ENCODE results near the gene PLEKHD1. TPM values are rescaled to one million over a fixed set of nuclear protein-coding genes. Genes with fewer than 3 reads are reported as not detected.

The PLEKHD1 gene
- total and polyA plus RNA-seq, 4 donors, result 0.05 to 0.08 (median 0.06) TPM; not detected in 1

DNA sequence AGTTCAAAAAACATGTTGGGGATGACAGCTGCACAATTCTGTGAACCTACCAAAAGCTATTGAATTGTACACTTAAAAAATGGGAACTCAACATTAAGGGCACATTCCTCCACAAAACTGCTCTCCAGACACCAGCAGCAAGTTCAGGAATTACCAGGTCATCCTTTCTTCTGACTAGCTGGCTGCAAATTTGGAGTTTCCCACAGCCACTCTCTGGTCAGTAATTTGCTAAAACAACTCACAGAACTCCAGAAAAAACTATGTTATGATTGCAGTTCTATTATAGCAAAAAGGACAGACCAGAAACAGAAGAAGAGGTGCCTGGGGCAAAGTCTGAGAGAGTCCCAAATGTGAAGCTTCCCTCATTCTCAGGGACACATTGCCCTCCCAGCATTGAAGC is 20.1 kb upstream of the PLEKHD1 start:
- Histone ChIP-seq H3K9ac (ENCODE audit: low read depth in 1 of 2, low read length in 2 of 2) (no peak overlapping the region), H3K36me3 (ENCODE audit: control insufficient read depth in 4 of 4, insufficient read depth in 3 of 4, low read depth in 1 of 4, low read length in 3 of 4) (peaks cover 0 to 5% (median 3%) of the 10 kb centered on the region in 4 donors), H3K27ac (ENCODE audit: low read depth in 1 of 2, low read length in 2 of 2) (no peak overlapping the region), H3K4me1 (ENCODE audit: control insufficient read depth in 4 of 4, insufficient read depth in 4 of 4, low read length in 3 of 4) (no peaks in the 10 kb centered on the region), H3K9me3 (ENCODE audit: control insufficient read depth in 4 of 4, low read length in 3 of 4) (no peaks in the 10 kb centered on the region), H3K27me3 (ENCODE audit: control insufficient read depth in 4 of 4, insufficient read depth in 4 of 4, low read length in 3 of 4) (no peaks in the 10 kb centered on the region), H3K4me3 (ENCODE audit: low read depth in 1 of 3, low read length in 3 of 3) (no peak overlapping the region)
- no peak for DNase-seq (ENCODE audit: low spot score)
- TF ChIP-seq GABPA (IDR thresholded peaks at IDR 0.05 in 1 of 2, conservative IDR thresholded peaks at IDR 0.05 in 1 of 2), result no peak
- no peak for TF ChIP-seq SP1 (IDR thresholded peaks at IDR 0.05)
- TF ChIP-seq, protein P1, sequence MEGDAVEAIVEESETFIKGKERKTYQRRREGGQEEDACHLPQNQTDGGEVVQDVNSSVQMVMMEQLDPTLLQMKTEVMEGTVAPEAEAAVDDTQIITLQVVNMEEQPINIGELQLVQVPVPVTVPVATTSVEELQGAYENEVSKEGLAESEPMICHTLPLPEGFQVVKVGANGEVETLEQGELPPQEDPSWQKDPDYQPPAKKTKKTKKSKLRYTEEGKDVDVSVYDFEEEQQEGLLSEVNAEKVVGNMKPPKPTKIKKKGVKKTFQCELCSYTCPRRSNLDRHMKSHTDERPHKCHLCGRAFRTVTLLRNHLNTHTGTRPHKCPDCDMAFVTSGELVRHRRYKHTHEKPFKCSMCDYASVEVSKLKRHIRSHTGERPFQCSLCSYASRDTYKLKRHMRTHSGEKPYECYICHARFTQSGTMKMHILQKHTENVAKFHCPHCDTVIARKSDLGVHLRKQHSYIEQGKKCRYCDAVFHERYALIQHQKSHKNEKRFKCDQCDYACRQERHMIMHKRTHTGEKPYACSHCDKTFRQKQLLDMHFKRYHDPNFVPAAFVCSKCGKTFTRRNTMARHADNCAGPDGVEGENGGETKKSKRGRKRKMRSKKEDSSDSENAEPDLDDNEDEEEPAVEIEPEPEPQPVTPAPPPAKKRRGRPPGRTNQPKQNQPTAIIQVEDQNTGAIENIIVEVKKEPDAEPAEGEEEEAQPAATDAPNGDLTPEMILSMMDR (IDR thresholded peaks at IDR 0.05; ENCODE audit: low read depth, low read length, missing input control), result no peak
- TF ChIP-seq, protein P2, sequence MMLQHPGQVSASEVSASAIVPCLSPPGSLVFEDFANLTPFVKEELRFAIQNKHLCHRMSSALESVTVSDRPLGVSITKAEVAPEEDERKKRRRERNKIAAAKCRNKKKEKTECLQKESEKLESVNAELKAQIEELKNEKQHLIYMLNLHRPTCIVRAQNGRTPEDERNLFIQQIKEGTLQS (IDR thresholded peaks at IDR 0.05), result no peak
- TF ChIP-seq, protein P3, sequence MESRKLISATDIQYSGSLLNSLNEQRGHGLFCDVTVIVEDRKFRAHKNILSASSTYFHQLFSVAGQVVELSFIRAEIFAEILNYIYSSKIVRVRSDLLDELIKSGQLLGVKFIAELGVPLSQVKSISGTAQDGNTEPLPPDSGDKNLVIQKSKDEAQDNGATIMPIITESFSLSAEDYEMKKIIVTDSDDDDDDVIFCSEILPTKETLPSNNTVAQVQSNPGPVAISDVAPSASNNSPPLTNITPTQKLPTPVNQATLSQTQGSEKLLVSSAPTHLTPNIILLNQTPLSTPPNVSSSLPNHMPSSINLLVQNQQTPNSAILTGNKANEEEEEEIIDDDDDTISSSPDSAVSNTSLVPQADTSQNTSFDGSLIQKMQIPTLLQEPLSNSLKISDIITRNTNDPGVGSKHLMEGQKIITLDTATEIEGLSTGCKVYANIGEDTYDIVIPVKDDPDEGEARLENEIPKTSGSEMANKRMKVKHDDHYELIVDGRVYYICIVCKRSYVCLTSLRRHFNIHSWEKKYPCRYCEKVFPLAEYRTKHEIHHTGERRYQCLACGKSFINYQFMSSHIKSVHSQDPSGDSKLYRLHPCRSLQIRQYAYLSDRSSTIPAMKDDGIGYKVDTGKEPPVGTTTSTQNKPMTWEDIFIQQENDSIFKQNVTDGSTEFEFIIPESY (IDR thresholded peaks at IDR 0.05), result no peak

DNA sequence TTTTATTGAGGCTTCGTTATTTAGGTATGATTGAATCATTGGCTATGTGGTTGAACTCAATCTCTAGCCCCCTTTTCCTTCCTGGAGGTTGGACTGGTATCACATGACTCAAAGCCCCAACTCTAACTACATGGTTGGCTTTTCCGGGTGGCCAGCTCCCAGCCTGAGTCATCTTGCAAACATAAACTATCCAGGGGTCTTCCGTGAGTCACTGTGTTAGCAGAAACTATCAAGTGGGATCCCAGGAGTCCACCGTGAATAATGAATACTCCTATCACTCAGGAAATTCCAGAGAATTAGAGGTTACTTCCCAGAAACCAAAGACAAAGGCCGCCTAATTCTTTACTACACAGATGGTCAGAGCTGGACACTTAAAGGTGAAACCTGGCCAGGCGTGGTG is 19.7 kb upstream of the PLEKHD1 start:
- H3K4me3 ChIP-seq (ENCODE audit: low read depth in 1 of 3, low read length in 3 of 3), result no peak overlapping the region
- no peaks in the 10 kb centered on the region for H3K27me3 ChIP-seq (ENCODE audit: control insufficient read depth in 4 of 4, insufficient read depth in 4 of 4, low read length in 3 of 4)
- no peak overlapping the region for H3K27ac ChIP-seq (ENCODE audit: low read depth in 1 of 2, low read length in 2 of 2)
- no peak for DNase-seq (ENCODE audit: low spot score)
- no peaks in the 10 kb centered on the region for H3K4me1 ChIP-seq (ENCODE audit: control insufficient read depth in 4 of 4, insufficient read depth in 4 of 4, low read length in 3 of 4)
- 87% methylated on average over 6 of the region's 6 CpGs for WGBS
- peaks cover 0 to 5% (median 3%) of the 10 kb centered on the region in 4 donors for H3K36me3 ChIP-seq (ENCODE audit: control insufficient read depth in 4 of 4, insufficient read depth in 3 of 4, low read depth in 1 of 4, low read length in 3 of 4)
- no peak overlapping the region for H3K9ac ChIP-seq (ENCODE audit: low read depth in 1 of 2, low read length in 2 of 2)
- H3K9me3 ChIP-seq (ENCODE audit: control insufficient read depth in 4 of 4, low read length in 3 of 4), result no peaks in the 10 kb centered on the region
- no peak for TF ChIP-seq RAD21 (IDR thresholded peaks at IDR 0.05)
- TF ChIP-seq, protein P4, sequence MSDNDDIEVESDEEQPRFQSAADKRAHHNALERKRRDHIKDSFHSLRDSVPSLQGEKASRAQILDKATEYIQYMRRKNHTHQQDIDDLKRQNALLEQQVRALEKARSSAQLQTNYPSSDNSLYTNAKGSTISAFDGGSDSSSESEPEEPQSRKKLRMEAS (IDR thresholded peaks at IDR 0.05), result no peak
- no peak for TF ChIP-seq FOXA2 (IDR thresholded peaks at IDR 0.05)
- TF ChIP-seq, protein P1 (IDR thresholded peaks at IDR 0.05; ENCODE audit: low read depth, low read length, missing input control), result no peak
- no peak for TF ChIP-seq HNF4A (conservative IDR thresholded peaks at IDR 0.05)
- no peak for TF ChIP-seq JUND (IDR thresholded peaks at IDR 0.05)

DNA sequence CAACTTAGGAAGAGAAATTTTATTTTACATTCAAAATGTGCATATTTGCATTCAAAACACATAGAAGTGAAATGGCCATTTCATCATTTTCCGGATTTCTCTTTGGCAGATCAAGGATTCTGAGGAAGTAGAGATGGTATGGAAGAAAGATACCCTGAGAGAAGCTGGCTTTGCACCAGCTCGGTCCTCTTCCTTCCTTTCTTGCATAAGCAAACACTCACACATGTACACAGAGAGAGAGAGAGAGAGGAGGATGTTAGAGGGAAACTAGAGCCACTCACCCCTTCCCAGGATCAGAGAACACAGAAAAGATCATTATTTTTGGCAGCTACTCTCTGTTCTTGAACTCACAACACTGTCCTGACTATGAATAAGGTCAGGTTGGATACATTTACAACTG is 15.6 kb upstream of the PLEKHD1 start:
- Histone ChIP-seq H3K9me3 (ENCODE audit: control insufficient read depth in 4 of 4, low read length in 3 of 4) (no peaks in the 10 kb centered on the region), H3K27me3 (ENCODE audit: control insufficient read depth in 4 of 4, insufficient read depth in 4 of 4, low read length in 3 of 4) (no peaks in the 10 kb centered on the region), H3K4me3 (ENCODE audit: low read depth in 1 of 3, low read length in 3 of 3) (no peak overlapping the region), H3K9ac (ENCODE audit: low read depth in 1 of 2, low read length in 2 of 2) (no peak overlapping the region), H3K4me1 (ENCODE audit: control insufficient read depth in 4 of 4, insufficient read depth in 4 of 4, low read length in 3 of 4) (no peaks in the 10 kb centered on the region), H3K36me3 (ENCODE audit: control insufficient read depth in 4 of 4, insufficient read depth in 3 of 4, low read depth in 1 of 4, low read length in 3 of 4) (no peaks in the 10 kb centered on the region), H3K27ac (ENCODE audit: low read depth in 1 of 2, low read length in 2 of 2) (no peak overlapping the region)
- 53% methylated on average over 2 of the region's 2 CpGs for WGBS
- no peak for DNase-seq (ENCODE audit: low spot score)
- TF ChIP-seq HNF4A (conservative IDR thresholded peaks at IDR 0.05), result no peak
- TF ChIP-seq, protein P3 (IDR thresholded peaks at IDR 0.05), result no peak
- no peak for TF ChIP-seq JUND (IDR thresholded peaks at IDR 0.05)
- no peak for TF ChIP-seq RAD21 (IDR thresholded peaks at IDR 0.05)
- no peak for TF ChIP-seq NR2F2 (IDR thresholded peaks at IDR 0.05)

Data from liver (tissue), 9 donors.